AG10803 (cell line): Measurements from ENCODE around the gene RASAL2.
"Not testable (repeated sequence)": the region's sequence is repeated elsewhere in the genome, so short reads cannot be mapped to it uniquely, and the experiment has no call there.

Source experiments
- DNase-seq: peaks from one replicate; pipeline ENCODE4 v3.0.0; 2010; ENCODE audit warnings: low read depth
- H3K4me3 ChIP-seq: 2 replicates; pipeline ENCODE4 v1.5.1; 2011; ENCODE audit warnings: mild to moderate bottlenecking, low read length, control low read depth
- CTCF ChIP-seq: conservative IDR thresholded peaks from 2 replicates; pipeline ENCODE4 v1.5.1; 2011; ENCODE audit warnings: mild to moderate bottlenecking, low read length, control low read depth, inconsistent platforms

The RASAL2 gene

GRCh38 chr1:178502330-178502714, 408.4 kb downstream of the RASAL2 start:
- no peak for DNase-seq

GRCh38 chr1:178502856-178503255, 409.0 kb downstream of the RASAL2 start:
- no peak overlapping the region for H3K4me3 ChIP-seq
- DNase-seq: no peak
- no peak for TF ChIP-seq CTCF

More at GRCh38 chr1:178502330-178502714, 408.4 kb downstream of the RASAL2 start:
- H3K4me3 ChIP-seq: no peak overlapping the region
- no peak for TF ChIP-seq CTCF

- DNase-seq: not testable (repeated sequence)
These were observed 409.4 kb downstream of the RASAL2 start for GRCh38 chr1:178503316-178503715.

GRCh38 chr1:178503849-178504248, 409.9 kb downstream of the RASAL2 start:
- DNase-seq: no peak
- no peak overlapping the region for H3K4me3 ChIP-seq
- TF ChIP-seq CTCF: no peak

More at GRCh38 chr1:178503316-178503715, 409.4 kb downstream of the RASAL2 start:
- not testable (repeated sequence) for H3K4me3 ChIP-seq

- no peak for TF ChIP-seq CTCF
- DNase-seq: no peak
- no peak overlapping the region for H3K4me3 ChIP-seq
These were observed 410.4 kb downstream of the RASAL2 start for GRCh38 chr1:178504286-178504685.

GRCh38 chr1:178506177-178506576, 412.3 kb downstream of the RASAL2 start:
- no peak for DNase-seq
- TF ChIP-seq CTCF: no peak
- no peak overlapping the region for H3K4me3 ChIP-seq

GRCh38 chr1:178506669-178507068, 412.8 kb downstream of the RASAL2 start:
- no peak overlapping the region for H3K4me3 ChIP-seq
- DNase-seq: no peak
- no peak for TF ChIP-seq CTCF

- no peak overlapping the region for H3K4me3 ChIP-seq
- no peak for TF ChIP-seq CTCF
- no peak for DNase-seq
These were observed 415.6 kb downstream of the RASAL2 start for GRCh38 chr1:178509414-178510007.
